Tracheal epithelial cell (primary cell): Measurements from ENCODE around the gene ARHGEF1. TPM values are rescaled to one million over a fixed set of nuclear protein-coding genes. Genes with fewer than 3 reads are reported as not detected.

Experiments
- total RNA-seq: library from RNA; depleted of rRNA; stranded (reverse); fragments of >200 nt; gene quantifications from 2 replicates; pipeline ENCODE4 v1.2.1, GENCODE V29; 2014

ARHGEF1 gene
- 31.8 and 41.2 TPM in 2 replicates for total RNA-seq

GRCh38 chr19:41882568-41883462 is at the start of gene ARHGEF1:
ARHGEF1 (plus strand) TSS chr19:41883184; CDS start chr19:41888083, 4,899 bp downstream.

GRCh38 chr19:41844601-41845000 is 38.4 kb upstream of the ARHGEF1 start, which contains the start of gene LYPD4:
LYPD4 (minus strand) TSS chr19:41844683; CDS start chr19:41839285, 5,398 bp downstream.

GRCh38 chr19:41845001-41845050 is 38.2 kb upstream of the ARHGEF1 start, which contains the start of gene DMRTC2:
DMRTC2 (plus strand) TSS chr19:41845042; CDS start chr19:41847429, 2,387 bp downstream.

GRCh38 chr19:41859618-41860418 is 23.2 kb upstream of the ARHGEF1 start, which contains the start of gene RPS19:
RPS19 (plus strand) TSS chr19:41860255; CDS start chr19:41860775, 520 bp downstream.

GRCh38 chr19:41876847-41877832 is 5.8 kb upstream of the ARHGEF1 start, which contains the start of gene CD79A:
CD79A (plus strand) TSS chr19:41877279; CDS start chr19:41877305, 26 bp downstream.

GRCh38 chr19:41928221-41928683 is 45.3 kb downstream of the ARHGEF1 start, which contains the start of gene ERFL:
ERFL (minus strand) TSS chr19:41928449; CDS start chr19:41912919, 15,530 bp downstream.

Other genes starting within 250 kb of the ARHGEF1 start
- 0.24 TPM in 1 of 2 replicates, not detected in the other for gene CEACAM7, start 194.9 kb upstream of the ARHGEF1 start, total RNA-seq
- gene CEACAM5, start 174.6 kb upstream of the ARHGEF1 start, total RNA-seq = 8.3 TPM in 1 of 2 replicates, not detected in the other
- 0.96 and 17.5 TPM in 2 replicates for gene CEACAM6, start 127.7 kb upstream of the ARHGEF1 start, total RNA-seq
- not detected in 2 replicates for gene CEACAM3, start 86.6 kb upstream of the ARHGEF1 start, total RNA-seq
- gene LYPD4, start 38.5 kb upstream of the ARHGEF1 start, total RNA-seq = not detected in 2 replicates
- not detected in 2 replicates for gene DMRTC2, start 38.1 kb upstream of the ARHGEF1 start, total RNA-seq
- 2,865 and 3,325 TPM in 2 replicates for gene RPS19, start 22.9 kb upstream of the ARHGEF1 start, total RNA-seq
- 0.48 TPM in 1 of 2 replicates, not detected in the other for gene CD79A, start 5.9 kb upstream of the ARHGEF1 start, total RNA-seq
- 0.21 TPM in 1 of 2 replicates, not detected in the other for gene ERFL, start 45.3 kb downstream of the ARHGEF1 start, total RNA-seq
- gene RABAC1, start 76.1 kb downstream of the ARHGEF1 start, total RNA-seq = 62.2 and 94.2 TPM in 2 replicates
- under 0.01 TPM in 1 of 2 replicates, not detected in the other for gene ATP1A3, start 111.0 kb downstream of the ARHGEF1 start, total RNA-seq
- gene GRIK5, start 187.0 kb downstream of the ARHGEF1 start, total RNA-seq = under 0.01 and 2.4 TPM in 2 replicates
- gene ZNF574, start 193.0 kb downstream of the ARHGEF1 start, total RNA-seq = 14.5 and 18.1 TPM in 2 replicates
- gene POU2F2, start 249.3 kb downstream of the ARHGEF1 start, total RNA-seq = 0.21 and 1.4 TPM in 2 replicates